HEK293 (cell line): Measurements from ENCODE around the gene PHKA1.

ENCODE experiments used
- ZNF10 ChIP-seq: fragments of 450-650 bp; formaldehyde crosslinking; IDR thresholded peaks from 2 replicates; pipeline ENCODE4 v1.5.1; 2017; ENCODE audit warnings: missing biosample characterization, missing genetic modification characterization
- TF ChIP-seq, protein P1 (sequence below): fragments of 450-650 bp; formaldehyde crosslinking; IDR thresholded peaks from 2 replicates; pipeline ENCODE4 v1.5.1; 2016; ENCODE audit warnings: missing biosample characterization, missing genetic modification characterization

GRCh38 chrX:72714478-72714916 is 391 bp upstream of the PHKA1 start:
- TF ChIP-seq, protein P1, sequence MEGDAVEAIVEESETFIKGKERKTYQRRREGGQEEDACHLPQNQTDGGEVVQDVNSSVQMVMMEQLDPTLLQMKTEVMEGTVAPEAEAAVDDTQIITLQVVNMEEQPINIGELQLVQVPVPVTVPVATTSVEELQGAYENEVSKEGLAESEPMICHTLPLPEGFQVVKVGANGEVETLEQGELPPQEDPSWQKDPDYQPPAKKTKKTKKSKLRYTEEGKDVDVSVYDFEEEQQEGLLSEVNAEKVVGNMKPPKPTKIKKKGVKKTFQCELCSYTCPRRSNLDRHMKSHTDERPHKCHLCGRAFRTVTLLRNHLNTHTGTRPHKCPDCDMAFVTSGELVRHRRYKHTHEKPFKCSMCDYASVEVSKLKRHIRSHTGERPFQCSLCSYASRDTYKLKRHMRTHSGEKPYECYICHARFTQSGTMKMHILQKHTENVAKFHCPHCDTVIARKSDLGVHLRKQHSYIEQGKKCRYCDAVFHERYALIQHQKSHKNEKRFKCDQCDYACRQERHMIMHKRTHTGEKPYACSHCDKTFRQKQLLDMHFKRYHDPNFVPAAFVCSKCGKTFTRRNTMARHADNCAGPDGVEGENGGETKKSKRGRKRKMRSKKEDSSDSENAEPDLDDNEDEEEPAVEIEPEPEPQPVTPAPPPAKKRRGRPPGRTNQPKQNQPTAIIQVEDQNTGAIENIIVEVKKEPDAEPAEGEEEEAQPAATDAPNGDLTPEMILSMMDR (tag by site-specific recombination), result peak; percentile 44; the same call in 1 of the 2 replicates
- TF ChIP-seq ZNF10, result no peak
